Stomach (tissue), 9 donors: ENCODE measurements around the gene TRAK1. TPM values are rescaled to one million over a fixed set of nuclear protein-coding genes. Genes with fewer than 3 reads are reported as not detected.

Source experiments
- DNase-seq, 2 donors: peaks; one replicate each; pipeline versions ENCODE4 v3.0.0 to v3.0.0-alpha.2; 2013 to 2019
- H3K27ac ChIP-seq, 5 donors: fragments of 200-600 bp in 4 of 5; sonication (generic) in 4 of 5; one replicate each; pipeline ENCODE4 v1.5.1; 2013 to 2019; ENCODE audit warnings: mild to moderate bottlenecking in 1 of 5, moderate library complexity in 1 of 5
- H3K27me3 ChIP-seq, 3 donors: fragments of 200-600 bp; sonication (generic); one replicate each; pipeline ENCODE4 v1.5.1; 2017 to 2019; ENCODE audit warnings: mixed run types in 1 of 3
- H3K36me3 ChIP-seq, 4 donors: fragments of 200-600 bp; sonication (generic); 1 replicate in 3 of 4; 2 replicates in 1 of 4; pipeline ENCODE4 v1.5.1; 2016 to 2019
- H3K4me1 ChIP-seq, 4 donors: fragments of 200-600 bp; sonication (generic); one replicate each; pipeline ENCODE4 v1.5.1; 2016 to 2019
- H3K4me3 ChIP-seq, 4 donors: fragments of 200-600 bp; sonication (generic) in 3 of 4; one replicate each; pipeline ENCODE4 v1.5.1; 2016 to 2019; ENCODE audit warnings: mild to moderate bottlenecking in 1 of 4
- H3K9me3 ChIP-seq, 4 donors: fragments of 200-600 bp; sonication (generic); one replicate each; pipeline ENCODE4 v1.5.1; 2016 to 2019
- CTCF ChIP-seq, 7 experiments: fragments of 450-650 bp in 4 of 7; fragments of 200-600 bp in 3 of 7; sonication (generic) in 3 of 7; IDR thresholded peaks; one replicate each; pipeline ENCODE4 v1.5.1; 2016 to 2019; ENCODE audit warnings: antibody characterized with exemption in 7 of 7, control low read depth in 2 of 7, mild to moderate bottlenecking in 1 of 7
- EP300 ChIP-seq: sonication (generic); formaldehyde crosslinking; IDR thresholded peaks from one replicate; pipeline ENCODE4 v1.6.1; 2017; ENCODE audit warnings: antibody characterized with exemption
- POLR2A ChIP-seq, 4 donors: fragments of 450-650 bp; IDR thresholded peaks; one replicate each; pipeline ENCODE4 v1.6.1; 2016; ENCODE audit warnings: antibody characterized with exemption in 4 of 4, control low read depth in 2 of 4, mild to moderate bottlenecking in 1 of 4, moderate library complexity in 1 of 4
- POLR2AphosphoS5 ChIP-seq, 3 donors: sonication (generic); formaldehyde crosslinking; IDR thresholded peaks; one replicate each; pipeline ENCODE4 v1.6.1; 2016; ENCODE audit warnings: antibody characterized with exemption in 3 of 3
- WGBS, 5 donors: extraction: QIAGEN DNeasy Blood & Tissue Kit in 3 of 5; methylation state at CpG; one replicate each; pipeline versions ENCODE4 v1.1.5 to v1.1.7; 2013 to 2018; 5-methylcytosine and 5-hydroxymethylcytosine counted together
- intact Hi-C: fragments of 100-400 bp; cut with DNase I; formaldehyde crosslinking; loops from one replicate; pipeline ENCODE4 v1.15.1; 2023; ENCODE audit warnings: low total_unique reads
- polyA plus RNA-seq, 3 donors: library from polyadenylated mRNA; stranded (reverse); fragments of 200-250 nt; gene quantifications; one replicate each; pipeline ENCODE4 v1.2.3, GENCODE V29; 2013
- total RNA-seq, 5 donors: library from RNA; depleted of rRNA; stranded (reverse); fragments of >200 nt; gene quantifications; one replicate each; pipeline versions ENCODE4 v1.1.0 to v1.2.3, GENCODE V29; 2014 to 2016
- donor health status: healthy with polysubstance abuse.
- donor health status: Bipolar disorder and iron deficiency.
- donor health status: healthy.

Gene TRAK1
- total and polyA plus RNA-seq, 8 donors: 17.2 to 328 (median 86.0) TPM

GRCh38 chr3:42224178-42224577 is 133.0 kb downstream of the TRAK1 start:
- H3K36me3 ChIP-seq: peaks cover 32 to 71% (median 60%) of the 10 kb centered on the region in 4 donors
- WGBS, 5 donors: 76 to 85% (median 82%) methylated on average over 9 of the region's 9 CpGs
- no peak for TF ChIP-seq CTCF (IDR thresholded peaks at IDR 0.05)
- TF ChIP-seq POLR2A (IDR thresholded peaks at IDR 0.05): no peak
- no peak for TF ChIP-seq EP300
- no peak for TF ChIP-seq POLR2AphosphoS5 (IDR thresholded peaks at IDR 0.05)
- no peak overlapping the region for H3K27ac ChIP-seq
- H3K4me1 ChIP-seq: peaks cover 0 to 14% (median 0%) of the 10 kb centered on the region in 4 donors
- intact Hi-C loops: no loop called here
- no peak overlapping the region for H3K4me3 ChIP-seq
- no peaks in the 10 kb centered on the region for H3K9me3 ChIP-seq
- no peak for DNase-seq
- H3K27me3 ChIP-seq: no peaks in the 10 kb centered on the region

- H3K36me3 ChIP-seq: peaks cover 31 to 65% (median 54%) of the 10 kb centered on the region in 4 donors
- no peak for DNase-seq
- H3K4me1 ChIP-seq: peaks cover 0 to 16% (median 4%) of the 10 kb centered on the region in 4 donors
- no peak overlapping the region for H3K4me3 ChIP-seq
- intact Hi-C loops: loop anchor here (5.0 kb wide), 1 partner anchor 217 kb away; no protein-coding TSS in a partner anchor
- WGBS, 5 donors: 68 to 83% (median 75%) methylated on average over 12 of the region's 12 CpGs
- peak overlapping the region in 2 of 5 donors; percentile 17 to 48 for H3K27ac ChIP-seq
- no peaks in the 10 kb centered on the region for H3K27me3 ChIP-seq
- TF ChIP-seq CTCF (IDR thresholded peaks at IDR 0.05) (no peak), EP300 (no peak), POLR2A (IDR thresholded peaks at IDR 0.05) (no peak), POLR2AphosphoS5 (IDR thresholded peaks at IDR 0.05) (no peak)
- H3K9me3 ChIP-seq: no peaks in the 10 kb centered on the region
Observed at GRCh38 chr3:42224658-42225421, 133.7 kb downstream of the TRAK1 start.

GRCh38 chr3:42225486-42226363 is 134.6 kb downstream of the TRAK1 start:
- DNase-seq: no peak
- H3K27me3 ChIP-seq: no peaks in the 10 kb centered on the region
- H3K27ac ChIP-seq: peak overlapping the region in 1 of 5 donors; percentile 48
- WGBS, 5 donors: 77 to 95% (median 91%) methylated on average over 5 of the region's 5 CpGs
- TF ChIP-seq POLR2AphosphoS5 (IDR thresholded peaks at IDR 0.05): no peak
- no peak for TF ChIP-seq POLR2A (IDR thresholded peaks at IDR 0.05)
- TF ChIP-seq CTCF (IDR thresholded peaks at IDR 0.05): no peak
- no peak for TF ChIP-seq EP300
- no peak overlapping the region for H3K4me3 ChIP-seq
- H3K4me1 ChIP-seq: peaks cover 0 to 25% (median 12%) of the 10 kb centered on the region in 4 donors
- intact Hi-C loops: loop anchor here (5.0 kb wide), 1 partner anchor 217 kb away; no protein-coding TSS in a partner anchor
- H3K36me3 ChIP-seq: peaks cover 22 to 56% (median 46%) of the 10 kb centered on the region in 4 donors
- no peaks in the 10 kb centered on the region for H3K9me3 ChIP-seq
